GM18868 (cell line): ENCODE data around the gene CES3.
A peak's percentile ranks its signal among the peaks of the same experiment; 100 is the strongest.

Experiments
- ATAC-seq: cut with Tn5 transposase; IDR thresholded peaks from one replicate; pipeline ENCODE4 v1.9.1; 2021; ENCODE audit warnings: mild to moderate bottlenecking, moderate library complexity; ENCODE audit not compliant: unreplicated experiment

Gene CES3, protein sequence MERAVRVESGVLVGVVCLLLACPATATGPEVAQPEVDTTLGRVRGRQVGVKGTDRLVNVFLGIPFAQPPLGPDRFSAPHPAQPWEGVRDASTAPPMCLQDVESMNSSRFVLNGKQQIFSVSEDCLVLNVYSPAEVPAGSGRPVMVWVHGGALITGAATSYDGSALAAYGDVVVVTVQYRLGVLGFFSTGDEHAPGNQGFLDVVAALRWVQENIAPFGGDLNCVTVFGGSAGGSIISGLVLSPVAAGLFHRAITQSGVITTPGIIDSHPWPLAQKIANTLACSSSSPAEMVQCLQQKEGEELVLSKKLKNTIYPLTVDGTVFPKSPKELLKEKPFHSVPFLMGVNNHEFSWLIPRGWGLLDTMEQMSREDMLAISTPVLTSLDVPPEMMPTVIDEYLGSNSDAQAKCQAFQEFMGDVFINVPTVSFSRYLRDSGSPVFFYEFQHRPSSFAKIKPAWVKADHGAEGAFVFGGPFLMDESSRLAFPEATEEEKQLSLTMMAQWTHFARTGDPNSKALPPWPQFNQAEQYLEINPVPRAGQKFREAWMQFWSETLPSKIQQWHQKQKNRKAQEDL

DNA sequence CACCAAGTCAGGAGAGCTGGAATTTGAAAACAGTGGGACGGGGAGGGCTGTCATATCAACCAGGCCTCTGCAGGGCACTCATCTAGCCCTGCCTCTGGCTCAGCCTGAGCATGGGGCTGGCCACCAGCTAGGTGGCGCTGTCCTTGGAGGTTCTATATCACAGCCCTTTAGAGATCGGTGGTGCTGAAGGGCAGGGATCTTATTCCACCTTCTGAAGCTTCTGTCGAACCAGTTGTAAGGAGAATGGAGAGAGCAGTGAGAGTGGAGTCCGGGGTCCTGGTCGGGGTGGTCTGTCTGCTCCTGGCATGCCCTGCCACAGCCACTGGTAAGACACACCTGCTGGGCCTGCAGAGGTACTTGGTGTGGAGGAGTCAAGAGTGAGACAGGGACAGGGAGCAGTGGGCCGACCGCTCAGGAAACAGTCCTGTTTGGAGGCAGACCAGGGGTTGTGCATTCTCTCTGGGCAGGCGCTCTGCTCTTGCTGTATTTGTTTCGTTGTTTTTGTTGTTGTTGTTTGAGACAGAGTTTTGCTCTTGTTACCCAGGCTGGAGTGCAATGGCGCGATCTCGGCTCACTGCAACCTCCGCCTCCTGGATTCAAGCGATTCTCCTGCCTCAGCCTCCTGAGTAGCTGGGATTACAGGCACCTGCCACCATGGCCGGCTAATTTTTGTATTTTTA, at the start of gene CES3:
TSS of gene CES3 (plus strand) at position 202 of the 680 bp plus-strand sequence. CDS start at position 244, 42 bp downstream.
- peak; percentile 78 for ATAC-seq

DNA sequence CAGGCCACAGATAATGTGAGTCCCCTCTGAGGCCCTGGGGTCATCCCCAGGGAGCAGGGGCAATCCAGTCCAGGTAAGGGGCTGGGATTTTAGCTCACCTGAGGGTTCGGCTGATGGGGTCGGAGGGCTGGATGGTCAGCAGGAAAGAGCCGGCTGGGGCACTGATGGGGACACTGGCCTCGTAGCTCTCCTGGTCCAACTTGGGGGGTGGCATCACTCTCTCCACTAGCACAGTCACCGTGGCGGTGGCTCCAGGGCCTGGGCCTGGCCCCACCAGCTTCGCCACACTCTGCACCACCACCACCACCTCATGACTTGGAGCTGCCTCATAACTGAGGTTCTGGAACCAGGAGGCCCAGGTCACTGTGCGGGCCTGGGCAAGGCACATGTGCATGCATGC, 49.3 kb upstream of the CES3 start:
- no peak for ATAC-seq

DNA sequence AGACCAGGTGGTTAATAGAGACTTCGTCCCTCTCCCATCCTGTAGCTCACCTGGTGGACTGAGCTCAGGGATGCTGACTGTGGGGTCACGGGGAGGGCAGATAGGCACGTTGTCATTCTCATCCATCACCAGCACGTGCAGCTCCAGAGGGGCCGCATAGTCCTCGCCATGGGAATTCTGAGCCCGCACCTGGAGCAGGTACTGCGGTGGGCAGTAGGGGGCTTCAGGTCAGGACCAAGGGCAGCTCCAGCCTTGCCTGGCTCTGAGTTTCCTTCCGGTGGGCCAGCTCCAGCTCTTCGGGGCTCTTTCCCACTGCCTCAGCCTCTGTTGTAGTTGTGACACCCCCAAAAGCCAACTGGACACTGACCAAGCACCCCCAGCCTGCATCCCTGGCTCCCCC, 48.0 kb upstream of the CES3 start:
- ATAC-seq: no peak

DNA sequence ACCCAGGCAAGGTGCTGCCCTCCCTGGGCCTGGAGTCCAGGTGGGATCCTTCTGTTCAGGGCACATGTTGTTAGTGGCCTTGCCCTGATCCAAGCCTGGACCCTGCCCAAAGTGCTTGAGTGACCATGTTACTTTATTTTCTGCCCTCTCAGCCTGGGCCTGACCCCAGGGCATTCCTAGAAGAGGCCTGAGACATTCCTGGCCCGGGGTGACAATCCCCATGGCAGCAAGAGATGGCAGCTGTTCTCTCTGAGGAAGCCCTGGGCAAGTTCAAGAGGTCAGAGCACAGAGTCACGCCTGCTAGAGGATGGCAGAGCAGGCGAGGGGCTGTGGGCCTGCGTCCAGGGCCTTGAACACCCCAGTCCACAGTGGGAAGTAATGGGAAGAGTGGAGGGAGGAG, 47.4 kb upstream of the CES3 start:
- no peak for ATAC-seq

DNA sequence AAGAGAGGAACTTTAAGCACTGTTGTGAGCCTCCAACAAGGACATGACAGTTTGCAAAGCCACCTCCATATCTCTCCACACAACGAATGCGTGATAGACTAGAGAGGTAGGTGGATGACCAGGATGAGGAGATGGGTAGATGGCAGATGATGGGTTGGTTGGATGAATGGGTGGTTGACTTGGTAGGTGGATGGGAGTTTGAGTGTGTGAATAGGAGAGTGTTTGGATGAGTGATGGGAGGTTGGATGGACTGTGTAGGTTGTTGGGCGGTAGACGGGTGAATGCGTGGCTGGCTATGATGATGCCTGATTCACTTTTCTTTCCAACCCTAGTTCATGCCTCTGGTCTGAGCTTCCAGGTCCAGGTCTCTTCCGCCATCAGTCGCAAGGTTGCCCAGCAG, 46.5 kb upstream of the CES3 start:
- no peak for ATAC-seq

DNA sequence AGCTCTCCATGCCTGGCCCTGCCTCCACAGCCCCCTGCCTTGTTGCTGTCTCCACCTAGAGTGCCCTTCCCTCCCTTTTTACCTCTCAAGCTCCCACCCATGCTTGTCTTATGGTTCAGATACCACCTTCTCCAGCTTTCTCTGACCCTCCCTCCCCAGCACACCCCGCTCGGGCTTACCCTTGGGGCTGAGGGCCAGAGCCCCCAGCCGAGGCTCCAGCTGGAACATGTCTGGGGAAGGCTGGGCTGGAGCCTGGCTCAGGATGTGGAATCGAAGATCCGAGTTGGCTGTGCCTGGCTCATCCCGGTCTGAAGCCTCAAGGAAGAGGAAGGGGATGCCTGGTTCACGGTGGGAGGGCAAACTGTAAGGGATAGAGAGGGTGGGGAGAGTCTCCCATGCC, 46.0 kb upstream of the CES3 start:
- ATAC-seq: no peak

DNA sequence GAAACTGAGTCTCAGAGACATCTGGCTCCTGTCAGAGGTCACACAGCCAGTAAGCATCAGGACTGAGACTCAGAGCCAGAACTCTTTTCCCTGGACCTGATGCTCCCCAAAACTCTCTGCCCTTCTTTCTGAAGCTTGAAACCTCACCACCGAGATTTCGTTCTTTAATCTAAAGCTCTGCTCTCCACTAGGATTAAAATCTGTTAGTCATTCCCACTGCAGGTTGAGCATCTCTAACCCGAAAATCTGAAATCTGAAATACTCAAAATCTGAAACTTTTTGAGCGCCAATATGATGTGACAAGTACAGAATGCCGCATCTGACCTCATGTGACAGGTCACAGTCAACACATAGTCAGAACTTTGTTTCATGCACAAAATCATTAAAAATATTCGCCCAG, 44.5 kb upstream of the CES3 start:
- no peak for ATAC-seq

DNA sequence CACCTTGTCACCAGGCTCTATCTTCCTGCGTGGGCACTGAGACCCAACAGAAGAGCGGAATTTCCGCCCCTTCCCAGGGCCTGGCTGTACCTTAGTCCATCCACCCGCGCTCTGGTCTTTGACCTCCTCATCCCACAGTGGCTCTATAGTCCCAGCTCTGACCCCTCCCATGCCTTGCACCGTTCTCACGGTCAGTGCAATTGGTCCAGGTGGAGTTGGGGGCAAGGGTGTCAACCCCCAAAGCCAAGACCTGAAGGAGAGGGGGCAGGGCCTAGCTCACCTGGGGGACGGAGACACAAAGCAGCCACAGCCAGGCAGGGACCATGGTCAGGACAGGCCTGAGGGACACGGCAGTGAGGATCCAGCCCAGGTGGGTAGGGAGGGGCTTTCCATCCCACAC, 43.3 kb upstream of the CES3 start:
- ATAC-seq: no peak

DNA sequence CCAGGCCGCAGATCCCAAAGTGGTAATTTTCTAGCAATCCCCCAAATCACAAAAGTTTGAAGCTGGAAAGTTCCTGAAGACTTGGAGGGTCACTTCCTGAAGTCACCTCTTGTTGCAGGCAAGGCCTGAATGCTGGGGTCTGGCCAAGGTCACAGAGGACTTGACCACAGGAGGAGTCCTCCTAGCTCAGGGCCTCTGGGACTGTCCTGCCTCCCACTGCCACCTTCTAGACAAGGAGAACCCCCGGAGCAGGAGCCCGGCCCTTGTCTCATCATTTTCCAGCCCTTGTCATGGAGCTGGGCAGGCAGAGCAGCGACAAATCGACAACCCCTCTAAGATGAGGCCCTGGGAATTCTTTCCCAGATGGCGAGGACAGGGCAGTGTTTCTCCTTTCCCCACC, 42.7 kb upstream of the CES3 start:
- no peak for ATAC-seq

DNA sequence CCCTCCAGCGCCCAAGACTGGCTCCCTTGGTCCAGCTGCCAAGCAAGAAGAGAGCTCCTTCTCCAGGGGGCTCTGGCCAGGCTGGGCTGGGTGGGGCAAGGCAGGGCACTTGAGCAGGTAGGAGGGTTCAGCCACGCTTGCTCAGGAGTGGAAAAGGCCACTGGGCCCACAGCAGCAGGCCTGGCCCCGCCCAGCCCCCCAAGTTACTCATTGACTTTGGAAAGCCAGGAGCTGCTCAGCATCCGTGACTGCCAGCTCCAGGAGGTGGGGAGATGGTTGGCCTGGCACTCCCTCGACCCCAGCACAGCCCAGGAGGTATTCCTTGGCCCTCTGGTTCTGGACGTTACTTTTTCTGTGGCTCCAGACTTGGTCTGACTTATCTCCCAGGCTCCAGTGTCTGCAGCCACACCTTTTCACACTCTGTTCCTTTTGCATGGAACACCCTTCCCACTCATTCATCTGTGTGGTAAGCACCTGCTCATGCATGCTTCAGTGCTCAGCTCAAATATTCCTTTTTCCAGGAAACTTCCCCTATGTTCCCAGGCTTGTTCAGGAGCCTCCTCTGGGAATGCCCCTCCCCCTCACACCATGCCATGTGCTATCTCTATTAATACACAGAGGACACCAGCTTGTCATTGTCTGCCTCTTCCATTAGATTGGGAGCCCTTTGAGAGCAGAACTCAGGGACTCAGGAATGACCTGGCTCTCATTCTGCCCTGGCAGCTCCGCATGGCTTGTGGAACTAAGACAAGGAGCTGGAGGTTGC, 42.1 kb upstream of the CES3 start, which contains the start of gene CDH16:
TSS of gene CDH16 (minus strand) at position 83 of the 766 bp plus-strand sequence. CDS start 820 bp downstream, outside the sequence.
- ATAC-seq: no peak

DNA sequence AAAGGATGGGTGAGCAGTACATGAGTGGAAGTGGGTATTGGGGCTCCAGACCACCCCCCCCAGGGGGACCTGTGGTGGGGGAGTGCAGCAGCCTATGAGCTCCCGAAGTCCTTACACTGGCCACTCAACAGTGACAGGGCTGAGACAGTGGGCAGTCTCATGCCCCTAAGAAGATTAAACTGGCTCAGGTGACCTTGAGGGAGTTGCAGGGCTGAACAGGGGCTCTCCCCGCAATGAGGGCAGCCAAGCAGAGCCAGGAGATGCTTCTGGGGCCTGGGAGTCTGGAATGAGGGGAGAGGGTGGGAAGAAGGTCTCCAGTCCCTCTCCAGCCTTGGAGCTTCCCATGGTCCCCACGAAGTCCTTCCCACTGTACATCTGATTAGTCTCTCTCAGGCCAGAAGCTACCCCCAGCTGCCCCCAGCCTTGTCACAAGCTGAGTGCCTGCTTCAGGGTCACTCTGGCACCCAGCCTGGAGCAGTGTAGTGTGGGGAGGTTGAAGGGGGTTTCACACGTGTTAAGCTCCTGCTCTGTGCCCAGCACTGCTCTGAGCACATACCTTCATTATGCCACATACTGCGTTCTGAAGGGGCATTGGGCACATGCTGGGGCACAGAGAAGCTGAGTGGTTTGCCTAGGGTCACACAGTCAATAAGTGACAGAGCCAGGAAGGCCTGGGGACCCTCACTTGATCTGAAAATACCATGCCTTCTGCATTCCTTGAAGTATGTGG, 41.3 kb upstream of the CES3 start:
- no peak for ATAC-seq

DNA sequence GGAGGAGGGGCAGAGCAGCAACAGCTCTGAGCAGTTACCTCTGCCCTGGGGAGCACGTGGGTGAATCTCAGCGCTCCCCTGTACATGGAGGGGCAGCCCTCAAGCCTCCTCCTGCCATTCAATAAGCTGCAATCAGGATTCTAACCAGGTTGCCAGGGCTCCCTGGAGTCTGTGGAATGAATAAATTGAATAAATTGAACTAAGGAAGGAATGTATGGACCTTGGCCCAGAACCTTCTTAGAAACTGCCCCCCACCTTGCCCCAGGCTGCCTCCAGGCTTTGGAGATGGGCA, 40.8 kb upstream of the CES3 start:
- ATAC-seq: no peak

DNA sequence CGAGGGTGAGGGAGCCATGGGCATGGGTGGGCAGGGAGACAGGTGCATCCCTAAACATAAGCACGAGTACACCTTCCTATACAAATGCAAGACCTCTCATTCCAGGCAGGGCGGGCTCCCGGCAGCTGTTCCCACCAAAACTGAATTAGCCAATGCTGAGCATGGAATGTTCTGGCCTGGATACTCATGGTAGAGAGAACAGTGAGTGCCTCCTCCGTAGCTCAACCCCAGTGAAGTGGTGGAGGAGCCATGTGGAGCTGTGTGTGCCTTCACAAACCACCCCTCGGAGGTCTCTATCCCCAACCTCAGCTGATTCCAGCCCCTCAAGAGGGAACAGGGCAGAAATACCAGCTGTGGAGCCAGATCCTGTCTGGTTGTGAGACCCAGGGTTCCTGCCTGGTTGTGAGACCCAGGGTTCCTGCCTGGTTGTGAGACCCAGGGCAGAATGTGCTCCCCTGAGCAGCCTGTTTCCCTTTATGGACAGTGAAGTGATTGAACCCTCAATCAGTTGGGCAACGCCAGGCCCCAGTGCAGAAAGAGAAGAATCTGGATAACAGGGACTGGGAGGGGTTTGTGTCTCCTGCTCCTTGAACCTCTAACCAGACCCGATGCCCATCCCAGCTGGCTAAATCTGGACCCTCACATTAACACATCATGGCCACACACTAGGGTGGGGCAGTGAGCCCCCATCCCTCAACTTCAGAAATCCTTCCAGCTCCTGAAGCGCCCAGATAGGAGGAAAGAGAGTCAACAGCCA, 40.0 kb upstream of the CES3 start:
- no peak for ATAC-seq

DNA sequence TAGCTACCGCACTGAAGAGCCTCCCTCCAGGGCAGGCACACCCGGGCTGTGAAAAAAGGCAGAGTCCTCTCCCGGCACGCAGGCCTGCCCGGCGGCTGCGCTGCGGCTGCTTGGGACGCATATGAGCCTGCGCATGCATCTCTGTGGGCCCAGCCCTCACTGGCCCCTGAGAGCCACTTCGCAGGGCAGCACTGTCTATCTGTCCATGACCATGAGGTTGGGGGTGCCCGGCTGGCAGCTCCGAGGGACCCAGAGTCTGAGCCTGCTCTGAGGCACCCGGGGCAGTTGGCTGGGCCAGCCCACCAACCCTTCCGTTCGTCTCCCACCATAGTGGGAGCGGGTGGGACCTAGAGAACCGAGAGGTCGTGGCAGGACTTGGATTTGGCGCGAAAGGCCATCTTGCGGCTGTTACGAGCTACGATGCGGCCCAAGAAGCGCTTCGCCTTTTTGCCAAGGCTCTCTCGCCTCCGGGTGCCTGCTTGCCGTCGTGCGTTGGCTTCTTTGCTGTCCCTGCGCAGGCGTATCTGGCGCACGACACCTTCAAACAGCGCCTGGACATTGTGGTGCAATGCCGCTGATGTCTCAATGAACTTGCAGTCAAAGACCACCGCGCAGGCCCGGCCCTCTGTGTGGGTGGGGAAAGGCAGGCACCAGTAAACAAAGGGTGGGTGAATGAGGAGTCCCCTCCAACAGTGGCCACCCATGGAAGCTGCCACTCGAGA, 39.2 kb upstream of the CES3 start:
- no peak for ATAC-seq

DNA sequence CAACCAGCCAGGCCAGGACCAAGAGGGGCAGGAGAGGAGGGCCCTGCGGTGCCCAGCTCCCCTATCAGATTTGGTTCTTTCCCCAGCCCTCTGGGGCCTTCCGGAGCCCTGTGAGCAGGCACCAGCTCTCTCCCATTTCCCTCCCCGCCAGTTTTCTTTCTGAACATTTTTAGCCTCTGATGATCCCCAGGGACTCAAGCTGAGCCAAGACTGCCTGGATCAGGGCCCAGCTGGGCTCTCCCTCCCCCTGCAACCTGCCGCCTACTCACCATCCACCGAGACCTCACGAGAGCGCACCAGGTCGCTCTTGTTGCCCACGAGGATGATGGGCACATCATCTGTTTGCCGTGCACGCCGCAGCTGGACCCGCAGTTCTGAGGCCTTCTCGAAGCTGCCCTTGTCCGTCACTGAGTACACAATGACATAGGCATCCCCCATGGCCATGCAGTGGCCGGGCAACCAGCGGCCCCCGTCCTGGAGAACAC, 37.8 kb upstream of the CES3 start:
- ATAC-seq: no peak

DNA sequence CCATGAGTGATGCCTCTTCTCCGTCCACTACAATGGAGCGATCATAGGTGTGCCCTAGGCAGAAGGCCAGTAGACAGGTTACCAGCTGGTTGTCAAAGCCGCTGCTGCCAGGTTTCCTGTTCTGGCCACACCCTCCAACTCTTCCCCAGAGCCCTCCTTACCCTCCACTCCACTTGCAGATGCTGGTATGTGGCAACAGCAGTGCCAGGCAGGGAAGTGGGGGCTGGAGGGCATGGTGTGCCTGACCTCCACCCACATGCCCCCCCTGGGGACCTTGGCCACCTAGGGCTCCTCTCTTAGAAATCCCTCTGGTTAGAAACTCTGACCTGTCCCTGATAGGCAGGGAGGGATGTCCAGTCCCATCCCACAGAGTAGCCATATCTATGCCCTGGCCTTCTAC, 37.2 kb upstream of the CES3 start:
- no peak for ATAC-seq

DNA sequence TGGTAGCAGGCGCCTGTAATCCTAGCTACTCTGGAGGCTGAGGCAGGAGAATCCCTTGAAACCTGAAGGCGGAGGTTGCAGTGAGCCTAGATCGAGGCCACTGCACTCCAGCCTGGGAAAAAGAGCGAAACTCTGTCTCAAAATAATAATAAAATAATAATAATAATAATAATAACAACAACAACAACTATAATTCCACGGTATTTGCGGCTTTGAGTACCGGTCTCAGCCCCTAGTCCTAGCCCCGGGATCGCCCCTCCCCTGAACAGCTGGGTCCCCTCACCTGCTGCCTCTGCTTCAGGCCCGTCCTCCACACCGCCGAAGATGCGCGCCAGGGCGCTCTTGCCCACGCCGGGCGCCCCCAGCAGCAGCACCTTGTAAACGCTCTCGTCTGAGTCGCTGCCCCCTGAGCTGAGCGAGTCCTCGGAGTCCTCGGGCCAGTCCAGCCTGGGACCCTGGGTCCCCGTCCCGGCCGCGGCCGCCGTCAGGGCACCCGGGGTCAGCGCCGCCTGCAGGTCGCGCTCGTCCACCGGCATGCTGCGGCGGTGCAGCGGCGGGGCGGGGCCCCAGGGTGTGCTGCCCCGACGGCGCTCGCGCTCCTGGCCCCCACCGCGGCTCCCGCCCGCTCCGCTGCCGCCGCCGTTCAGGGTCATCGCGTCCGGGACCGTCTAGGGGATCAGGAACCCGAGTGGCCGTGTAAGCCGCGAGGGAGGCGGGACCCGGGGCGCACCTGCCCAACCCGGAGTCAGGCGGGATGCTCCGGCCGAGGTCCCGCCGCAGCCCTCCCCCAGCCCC, 36.3 kb upstream of the CES3 start:
- ATAC-seq: no peak

DNA sequence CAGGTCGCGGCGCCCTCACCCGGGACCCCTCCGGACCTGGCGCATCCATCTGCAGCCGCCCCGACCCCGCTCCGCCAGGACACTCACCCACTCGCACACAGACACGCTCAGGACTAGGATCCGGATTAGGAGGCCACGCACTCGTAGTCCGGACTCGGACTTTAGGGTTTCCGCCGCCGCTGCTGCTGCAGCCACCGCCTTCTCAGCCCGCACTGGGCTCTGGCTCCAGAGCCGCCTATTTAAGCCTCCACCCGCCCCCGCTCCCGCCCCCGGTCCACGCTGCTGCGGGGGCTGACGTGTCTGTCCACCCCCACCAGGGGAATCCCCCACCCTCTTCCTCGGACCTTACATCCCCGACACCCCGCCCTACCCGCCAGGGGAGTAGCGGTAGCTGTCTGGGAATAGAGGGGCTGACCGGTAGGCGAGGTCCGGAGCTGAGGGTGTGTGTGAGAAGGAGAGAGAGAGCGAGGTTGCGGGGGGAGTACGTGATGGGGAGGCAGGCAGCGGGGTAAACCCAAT, 35.7 kb upstream of the CES3 start, which contains the start of gene RRAD:
TSS of gene RRAD (minus strand) at position 214 of the 519 bp plus-strand sequence. CDS start 356 bp downstream, outside the sequence.
- ATAC-seq: no peak
